ENCODE results near the gene UGGT2.

The UGGT2 gene, protein sequence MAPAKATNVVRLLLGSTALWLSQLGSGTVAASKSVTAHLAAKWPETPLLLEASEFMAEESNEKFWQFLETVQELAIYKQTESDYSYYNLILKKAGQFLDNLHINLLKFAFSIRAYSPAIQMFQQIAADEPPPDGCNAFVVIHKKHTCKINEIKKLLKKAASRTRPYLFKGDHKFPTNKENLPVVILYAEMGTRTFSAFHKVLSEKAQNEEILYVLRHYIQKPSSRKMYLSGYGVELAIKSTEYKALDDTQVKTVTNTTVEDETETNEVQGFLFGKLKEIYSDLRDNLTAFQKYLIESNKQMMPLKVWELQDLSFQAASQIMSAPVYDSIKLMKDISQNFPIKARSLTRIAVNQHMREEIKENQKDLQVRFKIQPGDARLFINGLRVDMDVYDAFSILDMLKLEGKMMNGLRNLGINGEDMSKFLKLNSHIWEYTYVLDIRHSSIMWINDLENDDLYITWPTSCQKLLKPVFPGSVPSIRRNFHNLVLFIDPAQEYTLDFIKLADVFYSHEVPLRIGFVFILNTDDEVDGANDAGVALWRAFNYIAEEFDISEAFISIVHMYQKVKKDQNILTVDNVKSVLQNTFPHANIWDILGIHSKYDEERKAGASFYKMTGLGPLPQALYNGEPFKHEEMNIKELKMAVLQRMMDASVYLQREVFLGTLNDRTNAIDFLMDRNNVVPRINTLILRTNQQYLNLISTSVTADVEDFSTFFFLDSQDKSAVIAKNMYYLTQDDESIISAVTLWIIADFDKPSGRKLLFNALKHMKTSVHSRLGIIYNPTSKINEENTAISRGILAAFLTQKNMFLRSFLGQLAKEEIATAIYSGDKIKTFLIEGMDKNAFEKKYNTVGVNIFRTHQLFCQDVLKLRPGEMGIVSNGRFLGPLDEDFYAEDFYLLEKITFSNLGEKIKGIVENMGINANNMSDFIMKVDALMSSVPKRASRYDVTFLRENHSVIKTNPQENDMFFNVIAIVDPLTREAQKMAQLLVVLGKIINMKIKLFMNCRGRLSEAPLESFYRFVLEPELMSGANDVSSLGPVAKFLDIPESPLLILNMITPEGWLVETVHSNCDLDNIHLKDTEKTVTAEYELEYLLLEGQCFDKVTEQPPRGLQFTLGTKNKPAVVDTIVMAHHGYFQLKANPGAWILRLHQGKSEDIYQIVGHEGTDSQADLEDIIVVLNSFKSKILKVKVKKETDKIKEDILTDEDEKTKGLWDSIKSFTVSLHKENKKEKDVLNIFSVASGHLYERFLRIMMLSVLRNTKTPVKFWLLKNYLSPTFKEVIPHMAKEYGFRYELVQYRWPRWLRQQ (N-terminal part only)

DNA sequence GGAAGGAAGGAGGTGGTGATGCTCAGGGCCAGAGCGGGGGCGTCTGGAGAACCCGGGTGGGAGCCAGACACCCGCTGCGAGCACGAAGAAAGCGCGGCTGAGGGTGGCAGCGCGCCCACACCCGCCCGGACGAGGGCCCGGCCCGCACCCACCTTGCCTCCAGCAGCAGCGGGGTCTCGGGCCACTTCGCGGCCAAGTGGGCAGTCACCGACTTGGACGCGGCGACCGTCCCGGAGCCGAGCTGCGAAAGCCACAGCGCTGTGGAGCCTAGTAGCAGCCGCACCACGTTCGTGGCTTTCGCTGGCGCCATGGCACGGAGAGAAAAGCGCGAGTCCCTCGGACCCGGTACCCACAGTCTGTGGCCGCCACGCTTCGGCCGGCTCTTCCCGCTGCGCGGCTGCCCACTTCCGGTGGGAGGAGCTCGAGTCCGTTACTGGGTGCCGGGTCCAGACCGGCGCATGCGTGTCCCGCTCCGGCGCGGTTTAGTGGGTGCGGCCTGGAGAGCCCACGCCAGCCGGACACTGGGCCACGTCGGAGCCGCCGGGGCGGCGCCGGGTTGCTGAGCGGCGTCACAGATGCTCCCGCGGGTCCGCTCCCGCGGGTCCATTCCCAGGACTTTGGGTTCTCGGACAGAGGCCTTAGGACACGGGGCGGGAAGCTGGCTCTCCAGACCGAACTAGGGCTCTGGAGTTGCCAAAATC is at the start of gene UGGT2:
UGGT2 (minus strand) TSS at position 399 of the 701 bp plus-strand sequence; CDS start at position 310, 89 bp downstream.
- no peak for DNase-seq (ENCODE audit: low read depth in 2 of 3, low spot score in 2 of 3)

DNA sequence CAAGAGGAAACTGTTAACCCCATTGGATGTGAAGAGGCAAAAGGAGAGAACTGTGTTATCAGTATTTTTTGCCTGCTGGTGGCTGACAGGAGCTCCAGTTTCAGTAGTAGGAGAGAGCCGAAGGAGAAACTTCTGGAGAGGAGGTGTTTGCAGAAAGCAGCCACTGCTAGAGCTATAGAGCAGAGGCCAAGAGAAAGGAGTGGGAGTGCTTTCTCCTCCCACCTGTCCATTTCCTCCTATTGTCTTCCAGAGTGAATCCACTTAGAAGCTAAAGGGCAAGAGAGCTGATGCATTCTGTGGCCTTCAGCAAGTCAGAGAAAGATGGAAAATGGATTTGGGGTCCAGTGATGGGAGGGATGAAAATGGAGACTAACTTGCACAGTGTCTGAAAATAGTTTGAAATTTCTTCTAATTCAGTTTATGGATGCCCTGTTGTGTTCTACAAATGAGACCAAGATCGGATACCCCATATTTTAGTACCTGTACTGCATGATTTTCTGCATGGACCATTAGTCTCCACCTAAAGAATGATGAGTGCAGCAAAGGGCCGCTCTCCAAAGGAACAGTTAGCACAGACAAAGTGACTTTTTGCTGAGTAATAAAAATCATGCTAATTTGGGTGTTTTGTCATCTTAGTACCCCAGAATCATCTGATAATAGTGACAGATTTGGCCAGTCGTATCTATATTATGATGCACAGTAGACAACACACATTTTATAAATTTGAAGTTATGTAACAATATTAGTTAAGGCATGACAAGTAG is 47.4 kb upstream of the UGGT2 start:
- no peak for DNase-seq (ENCODE audit: low read depth in 2 of 3, low spot score in 2 of 3)

DNA sequence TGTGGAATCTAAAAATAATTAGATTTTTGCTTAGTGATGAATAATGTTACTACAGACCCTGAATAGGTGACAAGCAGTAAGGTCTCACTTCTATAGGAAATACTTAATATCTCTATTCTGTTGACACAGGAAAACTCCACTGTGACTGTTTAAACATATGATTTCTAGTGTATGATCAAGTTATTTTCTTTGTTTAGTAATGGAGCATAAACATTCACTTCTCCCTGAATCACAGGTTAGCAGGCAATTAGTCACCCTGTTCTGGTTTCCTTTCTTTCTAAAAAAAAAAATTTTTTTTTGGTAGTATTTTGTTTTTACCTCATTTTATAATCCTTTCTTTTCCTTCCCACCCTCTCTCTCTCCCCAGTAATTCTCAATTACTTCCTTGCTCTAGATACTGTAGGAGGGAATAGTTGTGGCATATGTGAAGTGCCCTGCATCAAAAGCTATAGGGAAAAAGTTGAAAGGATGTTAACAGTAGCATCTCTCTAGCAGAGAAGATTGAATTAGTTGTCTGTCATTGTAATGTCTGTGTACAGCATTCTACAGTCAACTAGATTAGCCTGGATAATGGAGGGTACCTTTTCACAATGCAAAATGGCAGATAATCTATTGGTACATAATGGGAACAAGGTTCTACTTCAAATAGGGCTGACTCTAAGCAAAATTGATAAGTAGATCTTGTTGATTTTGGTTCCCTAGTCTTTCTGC is 40.2 kb upstream of the UGGT2 start:
- DNase-seq (ENCODE audit: low read depth in 2 of 3, low spot score in 2 of 3): no peak

DNA sequence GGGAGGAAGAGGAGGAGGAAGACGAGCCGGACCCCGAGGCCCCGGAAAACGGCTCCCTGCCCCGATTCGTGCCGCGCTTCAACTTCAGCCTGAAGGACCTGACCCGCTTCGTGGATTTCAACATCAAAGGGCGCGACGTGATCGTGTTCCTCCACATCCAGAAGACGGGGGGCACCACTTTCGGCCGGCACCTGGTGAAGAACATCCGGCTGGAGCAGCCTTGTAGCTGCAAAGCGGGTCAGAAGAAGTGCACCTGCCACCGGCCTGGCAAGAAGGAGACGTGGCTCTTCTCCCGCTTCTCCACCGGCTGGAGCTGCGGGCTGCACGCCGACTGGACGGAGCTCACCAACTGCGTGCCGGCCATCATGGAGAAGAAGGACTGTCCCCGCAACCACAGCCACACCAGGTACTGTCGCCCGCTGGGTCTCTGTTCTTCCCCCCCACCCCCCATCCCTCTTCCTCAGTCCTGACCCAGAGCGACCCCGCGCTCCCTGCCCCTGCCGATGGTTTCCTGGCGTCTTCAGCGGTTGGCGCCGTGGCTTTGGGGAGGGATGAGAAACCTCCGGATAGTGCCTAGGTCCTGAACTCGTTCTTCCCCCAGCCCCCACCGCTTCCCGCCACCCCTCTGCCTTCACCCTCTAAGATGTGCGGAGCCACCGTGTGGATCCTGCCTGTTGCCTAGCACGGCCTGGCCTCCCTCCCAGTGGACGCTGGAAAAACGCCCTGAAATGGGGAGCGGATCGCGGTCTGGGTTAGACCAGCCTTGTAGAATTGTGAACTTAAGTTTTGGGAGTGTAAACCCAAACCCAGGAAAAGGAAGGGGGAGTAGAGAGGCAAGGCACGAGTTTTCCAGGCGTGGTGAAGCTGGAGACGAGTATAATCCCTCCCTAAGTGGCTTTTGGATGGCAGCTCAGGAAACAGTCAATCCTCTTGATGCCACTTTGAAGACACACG is 38.2 kb upstream of the UGGT2 start:
- no peak for DNase-seq (ENCODE audit: low read depth in 2 of 3, low spot score in 2 of 3)

DNA sequence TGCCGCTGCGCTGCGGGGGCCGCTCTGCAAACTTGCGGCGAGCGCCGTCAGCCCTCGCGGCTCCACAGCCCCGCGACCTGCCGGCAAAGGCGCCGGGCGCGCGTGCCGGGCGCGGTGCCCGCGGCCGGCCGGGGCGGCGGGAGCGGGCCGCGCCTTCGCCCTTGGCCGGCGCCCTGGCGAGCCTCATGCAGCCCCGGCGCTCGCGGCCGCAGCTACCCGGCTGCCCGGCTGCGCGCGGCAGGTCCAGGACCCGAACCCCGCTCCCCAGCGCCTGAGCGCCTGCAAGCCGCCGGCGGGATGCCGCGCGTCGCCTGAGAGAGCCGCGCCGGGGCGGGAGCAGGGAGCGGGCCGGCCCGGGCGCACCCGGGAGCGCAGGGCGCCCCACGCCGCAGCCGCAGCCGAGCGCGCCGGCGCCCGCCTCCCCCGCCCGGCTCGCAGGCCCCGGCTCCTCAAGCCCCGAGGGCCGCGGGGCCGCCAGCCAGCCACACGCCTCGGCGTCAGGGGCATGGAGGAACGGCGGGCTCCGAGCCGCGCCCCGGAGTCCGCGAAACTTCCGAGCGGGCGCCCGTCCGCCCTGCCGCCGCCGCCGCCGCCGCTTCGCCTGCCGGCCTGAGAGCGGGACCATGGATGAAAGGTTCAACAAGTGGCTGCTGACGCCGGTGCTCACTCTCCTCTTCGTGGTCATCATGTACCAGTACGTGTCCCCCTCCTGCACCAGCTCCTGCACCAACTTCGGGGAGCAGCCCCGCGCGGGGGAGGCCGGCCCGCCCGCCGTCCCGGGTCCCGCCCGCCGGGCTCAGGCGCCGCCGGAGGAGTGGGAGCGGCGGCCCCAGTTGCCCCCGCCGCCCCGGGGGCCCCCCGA is 37.3 kb upstream of the UGGT2 start:
- no peak for DNase-seq (ENCODE audit: low read depth in 2 of 3, low spot score in 2 of 3)

DNA sequence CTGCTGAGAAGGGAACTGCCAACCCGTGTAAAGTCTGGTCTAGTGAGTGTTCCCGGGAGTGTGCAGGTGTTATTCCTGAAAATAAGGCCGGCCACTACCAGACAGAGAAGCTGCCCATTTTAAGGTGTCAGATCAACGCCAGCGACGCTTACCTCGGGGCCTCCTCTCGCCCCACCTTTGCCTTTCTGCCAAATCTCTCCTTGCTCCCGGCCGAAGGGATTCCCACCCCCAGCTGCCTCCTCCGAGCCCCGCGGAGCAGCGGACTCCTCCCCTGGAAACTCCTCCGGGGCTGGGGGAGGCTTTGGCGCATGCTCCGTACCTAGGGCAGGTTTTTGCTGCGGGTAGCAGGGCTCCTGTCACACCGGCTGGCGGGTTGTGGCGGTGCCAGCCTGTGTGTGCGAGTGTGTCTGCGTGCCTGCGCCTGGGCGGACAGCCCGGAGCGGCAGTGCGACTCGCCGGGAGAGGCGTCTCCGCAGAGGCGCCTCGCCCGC is 36.6 kb upstream of the UGGT2 start, which contains the start of gene HS6ST3:
HS6ST3 (plus strand) TSS at position 359 of the 491 bp plus-strand sequence.
- no peak for DNase-seq (ENCODE audit: low read depth in 2 of 3, low spot score in 2 of 3)

DNA sequence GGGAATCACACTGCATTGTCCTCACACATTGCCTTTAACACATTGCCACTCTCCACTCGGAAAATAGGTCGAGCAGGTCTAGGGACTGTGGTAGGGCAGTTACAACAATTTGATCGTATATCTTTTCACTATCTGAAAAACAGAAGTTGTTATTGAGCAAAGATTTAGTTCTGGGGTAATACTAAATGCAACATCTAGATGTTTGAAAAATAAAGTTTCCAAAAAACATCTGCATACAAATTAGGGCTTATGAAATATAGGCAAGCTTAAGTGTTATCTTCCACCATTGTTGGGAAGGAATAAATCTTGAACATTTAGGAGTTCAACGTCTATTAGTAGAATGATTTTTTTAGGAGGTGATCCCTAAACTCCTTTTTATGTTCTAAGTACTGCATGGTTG is 35.9 kb upstream of the UGGT2 start:
- no peak for DNase-seq (ENCODE audit: low read depth in 2 of 3, low spot score in 2 of 3)

DNA sequence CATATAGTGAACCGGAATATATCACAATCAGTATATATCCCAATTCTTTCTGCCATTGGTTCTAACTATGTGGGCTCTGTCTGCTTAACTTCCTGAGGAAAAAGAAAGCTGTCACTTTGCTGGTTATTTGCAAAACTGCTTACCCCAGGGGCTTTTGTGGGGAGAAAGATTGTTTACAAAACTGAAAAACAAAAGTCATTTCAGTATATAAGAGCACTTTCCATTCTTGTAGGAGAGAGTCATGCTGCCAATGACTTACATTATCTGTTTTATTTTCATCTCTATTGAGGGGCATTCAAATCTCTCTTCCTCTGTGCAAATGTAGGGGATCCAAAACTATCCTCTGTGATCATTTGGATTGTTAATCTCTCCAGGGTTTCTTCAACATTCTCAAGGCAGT is 33.5 kb upstream of the UGGT2 start:
- DNase-seq (ENCODE audit: low read depth in 2 of 3, low spot score in 2 of 3): no peak

DNA sequence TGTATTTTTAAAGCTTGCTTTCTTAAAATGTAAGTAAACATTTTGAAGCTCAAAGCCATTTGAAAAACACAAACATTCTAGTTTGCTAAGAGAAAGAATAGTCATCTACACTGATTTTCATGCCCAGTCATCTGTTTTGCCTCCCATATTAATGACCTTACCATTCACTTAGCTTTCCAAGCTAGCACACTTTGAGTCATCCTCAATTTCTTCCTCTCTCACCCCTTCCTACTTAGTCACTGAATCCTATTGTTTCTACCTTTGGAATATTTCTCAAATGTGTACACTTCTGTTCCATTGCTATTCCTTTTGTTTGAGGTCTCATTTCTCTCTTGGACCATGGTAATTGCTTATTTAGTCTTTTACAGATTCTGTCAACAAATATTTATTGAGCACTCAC is 29.4 kb upstream of the UGGT2 start:
- no peak for DNase-seq (ENCODE audit: low read depth in 2 of 3, low spot score in 2 of 3)

DNA sequence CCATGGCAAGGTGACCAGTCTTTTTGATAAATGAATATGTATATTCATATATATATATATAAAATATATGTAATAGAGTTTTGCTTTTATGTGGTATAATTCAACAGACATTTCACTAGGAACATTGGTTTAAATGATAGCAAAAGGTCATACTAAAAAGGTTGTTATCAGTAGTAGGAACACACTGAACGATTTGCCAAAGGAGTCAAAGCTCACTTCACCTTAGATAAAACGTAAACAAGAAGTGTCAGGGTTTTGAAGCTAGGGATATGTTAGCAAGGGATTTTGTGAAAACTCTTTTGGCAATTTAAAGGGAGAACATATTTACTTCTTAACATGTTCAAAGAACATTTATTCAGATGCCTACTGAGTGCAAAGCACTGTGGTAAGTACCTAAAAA is 28.7 kb upstream of the UGGT2 start:
- no peak for DNase-seq (ENCODE audit: low read depth in 2 of 3, low spot score in 2 of 3)

DNA sequence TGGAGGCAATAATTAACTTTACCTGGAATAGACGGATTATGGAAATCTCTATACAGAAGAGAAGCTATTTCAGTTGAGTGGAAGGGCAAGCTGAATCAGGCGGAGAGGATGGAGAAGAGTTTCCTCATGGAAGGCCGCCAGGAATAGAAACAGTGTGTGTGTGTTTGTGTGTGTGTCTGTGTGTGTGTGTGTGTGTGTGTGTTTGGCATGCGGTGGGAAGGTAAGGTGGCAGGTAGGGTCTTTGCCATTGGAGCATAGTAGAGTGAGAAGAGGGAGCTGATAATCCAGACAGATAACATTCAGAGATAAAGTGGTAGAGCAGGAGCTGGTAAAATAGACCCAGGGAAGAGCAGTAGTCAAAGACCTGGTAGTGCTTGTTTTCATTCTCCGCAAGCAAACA is 27.5 kb upstream of the UGGT2 start:
- DNase-seq (ENCODE audit: low read depth in 2 of 3, low spot score in 2 of 3): no peak

DNA sequence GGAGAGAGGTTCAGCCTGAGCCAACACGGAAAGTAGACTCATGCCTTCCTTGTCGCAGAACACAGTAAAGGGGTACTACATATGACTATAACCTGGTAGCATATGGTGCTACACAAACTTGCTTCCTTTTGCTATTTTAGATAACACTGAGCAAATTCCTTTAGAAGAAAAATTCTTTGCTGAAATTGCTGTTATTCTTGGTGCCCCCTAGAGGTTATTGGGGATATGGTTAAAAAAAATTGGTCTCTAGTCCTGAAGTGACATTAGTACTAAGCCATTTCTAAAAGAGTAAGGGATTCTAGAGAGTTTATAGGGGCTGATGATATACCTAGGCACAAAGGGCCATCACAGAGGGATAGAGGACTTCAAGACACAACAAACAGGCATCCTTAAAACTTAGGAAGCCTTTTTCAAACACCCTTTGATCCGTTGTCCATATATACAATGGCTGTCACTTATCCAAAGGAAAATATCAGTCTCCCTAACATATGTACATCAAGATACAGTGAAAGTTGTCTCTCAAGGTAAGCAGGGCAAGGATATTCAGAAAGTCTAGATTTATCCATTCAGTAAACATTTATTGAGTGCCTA is 22.8 kb upstream of the UGGT2 start:
- DNase-seq (ENCODE audit: low read depth in 2 of 3, low spot score in 2 of 3): no peak

DNA sequence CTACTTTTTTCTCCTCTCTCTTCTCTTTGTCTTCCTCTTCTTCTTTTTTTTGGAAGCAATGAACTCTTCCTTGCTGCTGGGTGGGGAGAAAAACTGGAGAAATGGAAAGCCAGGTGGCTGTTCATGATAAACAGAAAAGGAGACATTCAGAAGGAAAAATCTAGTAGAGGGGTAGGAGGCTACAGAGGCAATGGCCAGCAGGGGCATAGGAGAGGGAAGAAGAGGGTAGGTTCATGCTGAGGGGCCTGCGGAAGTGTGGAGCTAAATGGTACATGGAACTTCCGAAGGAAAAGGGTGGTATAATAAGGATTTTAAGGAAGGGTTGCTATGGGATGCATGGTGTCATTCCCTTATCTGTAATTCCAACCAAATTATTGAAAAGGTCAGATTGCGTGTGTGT is 19.2 kb upstream of the UGGT2 start:
- no peak for DNase-seq (ENCODE audit: low read depth in 2 of 3, low spot score in 2 of 3)

DNA sequence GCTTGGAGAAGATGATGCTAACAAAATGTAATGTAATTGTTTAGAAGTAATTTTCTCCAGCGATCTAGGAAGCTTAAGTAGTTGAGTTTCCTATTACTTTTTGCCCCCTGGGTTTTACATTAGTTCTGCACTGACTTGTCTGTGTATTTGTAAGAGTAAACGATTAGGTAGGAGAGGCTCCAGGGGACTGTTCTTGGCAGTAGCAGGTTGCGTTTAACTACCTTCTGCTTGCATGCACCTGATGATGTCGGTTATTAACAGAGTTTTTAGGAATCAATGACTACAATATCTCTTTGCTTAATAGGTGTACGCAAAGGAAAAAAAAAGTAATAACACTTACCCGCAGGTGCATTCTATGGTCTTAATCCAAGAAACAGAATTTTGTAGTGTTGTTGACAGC is 18.3 kb upstream of the UGGT2 start:
- DNase-seq (ENCODE audit: low read depth in 2 of 3, low spot score in 2 of 3): no peak

DNA sequence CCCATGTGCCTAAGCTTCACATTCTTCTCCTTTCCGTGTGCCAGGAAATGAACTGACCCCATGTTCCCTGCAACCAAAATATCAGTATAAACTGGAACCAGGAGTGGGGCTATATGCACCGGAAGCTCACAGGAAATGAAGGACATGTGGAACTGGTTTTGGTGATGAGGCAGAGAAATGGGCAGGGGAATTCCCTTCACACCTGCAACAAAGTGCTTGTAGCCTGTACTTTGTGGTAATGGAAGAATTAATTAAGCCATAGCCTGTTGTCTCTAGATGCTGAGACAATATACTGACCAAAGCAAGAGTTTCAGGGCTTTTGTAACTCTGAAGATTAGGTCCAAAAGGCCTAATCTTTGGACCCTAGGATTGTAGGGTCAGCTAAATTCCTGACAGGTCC is 15.5 kb upstream of the UGGT2 start:
- DNase-seq (ENCODE audit: low read depth in 2 of 3, low spot score in 2 of 3): no peak

DNA sequence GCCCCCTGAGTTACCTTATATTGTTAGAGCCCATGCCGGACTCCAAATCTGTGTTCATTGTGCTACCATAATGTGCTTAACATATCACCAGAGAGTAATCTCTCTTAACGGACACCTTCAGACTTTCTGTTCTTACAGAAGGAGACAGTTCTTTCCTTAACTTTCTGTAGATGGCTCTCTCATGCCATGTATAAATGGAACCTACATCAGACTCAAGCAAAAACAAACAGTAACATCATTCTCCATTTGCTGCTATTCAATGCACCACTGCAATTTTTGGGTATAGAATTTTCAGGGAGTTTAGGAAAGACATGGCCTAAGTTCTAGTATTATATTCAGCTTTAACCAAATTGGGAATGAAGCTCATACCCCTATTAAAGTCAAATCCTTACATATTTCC is 12.6 kb upstream of the UGGT2 start:
- no peak for DNase-seq (ENCODE audit: low read depth in 2 of 3, low spot score in 2 of 3)

DNA sequence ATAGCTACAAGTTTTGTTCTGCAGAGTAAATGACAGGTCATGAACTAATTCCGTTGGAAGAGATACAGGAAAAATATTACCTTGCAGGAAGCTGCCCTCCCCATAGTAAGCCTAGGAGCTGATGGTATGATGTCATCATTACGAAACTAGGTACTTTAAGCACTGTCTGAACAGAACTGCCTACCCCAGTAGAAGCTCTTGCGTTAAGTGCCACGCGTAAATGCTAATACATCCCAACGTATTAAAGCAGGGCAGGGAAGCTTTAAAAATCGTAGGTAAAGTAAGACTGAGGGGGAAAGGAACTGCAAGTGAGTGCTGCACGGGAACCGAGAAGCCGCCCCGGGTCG is 572 bp downstream of the UGGT2 start:
- DNase-seq (ENCODE audit: low read depth in 2 of 3, low spot score in 2 of 3): no peak
